HG03103 (cell line): ENCODE data around the gene NMBR.
"Not testable (repeated sequence)": the region's sequence is repeated elsewhere in the genome, so short reads cannot be mapped to it uniquely, and the experiment has no call there.

ENCODE experiments used
- ATAC-seq: cut with Tn5 transposase; IDR thresholded peaks from one replicate; pipeline ENCODE4 v1.9.1; 2021; ENCODE audit warnings: low read depth; ENCODE audit not compliant: unreplicated experiment

NMBR gene

GRCh38 chr6:142071981-142072380 is 74.9 kb downstream of the NMBR start:
- ATAC-seq = no peak

DNA sequence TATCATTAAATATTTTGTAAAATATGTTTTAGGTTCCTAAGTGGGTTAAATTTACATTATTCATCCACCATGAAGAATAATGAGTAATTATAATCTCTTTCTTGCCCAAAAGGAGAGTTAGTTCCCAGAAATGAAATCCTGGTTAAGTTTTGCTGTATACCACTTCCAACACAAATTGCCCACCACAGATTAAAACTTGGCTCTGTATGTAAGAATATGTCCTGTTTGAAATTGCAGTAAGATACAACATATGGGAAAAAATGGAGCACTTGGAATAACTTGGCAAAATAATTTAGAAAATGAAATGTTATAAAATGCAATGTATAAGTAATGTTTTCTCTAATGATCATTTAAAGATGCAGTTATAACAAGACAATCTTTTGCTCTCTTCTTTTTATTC is 78.5 kb downstream of the NMBR start:
- no peak for ATAC-seq

DNA sequence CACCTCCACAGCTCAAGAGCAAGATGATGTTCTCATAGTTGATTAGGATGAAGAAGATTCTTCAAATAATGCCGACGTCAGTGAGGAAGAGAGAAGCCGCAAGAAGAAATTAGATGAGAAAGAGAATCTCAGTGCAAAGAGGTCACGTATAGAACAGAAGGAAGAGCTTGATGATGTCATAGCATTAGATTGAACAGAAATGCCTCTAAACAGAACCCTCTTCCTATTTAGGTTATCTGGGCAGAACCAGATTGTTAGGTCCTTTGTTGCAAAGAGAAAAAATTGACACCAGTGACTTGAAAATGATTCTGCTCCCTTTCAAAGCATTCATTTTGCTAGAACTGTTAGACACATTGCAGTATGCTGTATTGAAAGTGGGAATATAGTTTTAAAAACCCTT is 84.1 kb downstream of the NMBR start:
- not testable (repeated sequence) for ATAC-seq

DNA sequence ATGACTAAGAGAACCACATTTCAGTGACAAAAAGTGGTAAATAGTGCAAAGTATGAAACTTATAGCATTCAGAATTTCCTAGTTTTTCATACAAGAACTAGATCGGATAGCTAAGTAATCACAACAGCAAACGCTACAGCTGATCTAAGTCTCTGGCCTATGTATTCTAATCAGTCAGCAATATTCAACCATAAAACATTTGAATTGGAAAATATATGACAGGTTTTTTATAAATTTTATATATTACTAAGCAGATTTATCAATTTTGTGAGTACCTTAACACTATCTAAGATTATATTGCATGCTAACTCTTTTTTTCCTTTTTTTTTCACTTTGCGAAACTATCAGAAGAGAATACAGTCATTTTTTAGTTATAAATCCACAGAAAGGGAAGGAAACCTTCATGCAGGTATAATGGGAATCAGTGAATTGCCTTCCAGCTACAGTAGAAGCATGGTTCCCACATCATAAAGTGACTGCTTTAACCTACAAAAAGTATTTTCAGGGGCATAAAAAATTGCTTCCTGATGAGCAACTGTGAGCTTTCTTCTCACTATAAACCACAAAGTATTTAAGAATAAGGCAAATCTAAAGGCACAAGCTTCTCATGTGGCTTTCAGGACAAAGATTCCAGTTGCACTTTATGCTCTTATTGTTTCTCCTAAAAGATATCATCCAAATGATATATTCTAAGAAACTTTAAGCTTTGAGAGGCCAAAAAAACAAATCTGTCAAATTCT is 88.2 kb downstream of the NMBR start:
- no peak for ATAC-seq

- ATAC-seq = peak; percentile 54
Observed at GRCh38 chr6:142055219-142055618, 91.7 kb downstream of the NMBR start.

DNA sequence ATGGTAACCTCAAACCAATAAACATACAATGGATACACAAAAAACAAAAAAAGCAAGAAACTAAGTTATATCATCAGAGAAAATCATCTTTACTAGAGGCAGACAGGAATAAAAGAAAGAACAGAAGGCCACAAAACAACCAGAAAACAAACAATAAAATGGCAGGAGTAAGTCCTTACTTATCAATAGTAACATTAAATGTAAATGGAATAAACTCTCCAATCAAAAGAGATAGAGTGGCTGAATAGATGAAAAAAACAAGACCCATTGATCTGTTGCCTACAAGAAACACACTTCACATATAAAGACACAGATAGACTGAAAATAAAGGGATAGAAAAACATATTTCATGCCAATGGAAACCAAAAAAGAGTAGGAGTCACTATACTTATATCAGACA is 95.5 kb downstream of the NMBR start:
- no peak for ATAC-seq

DNA sequence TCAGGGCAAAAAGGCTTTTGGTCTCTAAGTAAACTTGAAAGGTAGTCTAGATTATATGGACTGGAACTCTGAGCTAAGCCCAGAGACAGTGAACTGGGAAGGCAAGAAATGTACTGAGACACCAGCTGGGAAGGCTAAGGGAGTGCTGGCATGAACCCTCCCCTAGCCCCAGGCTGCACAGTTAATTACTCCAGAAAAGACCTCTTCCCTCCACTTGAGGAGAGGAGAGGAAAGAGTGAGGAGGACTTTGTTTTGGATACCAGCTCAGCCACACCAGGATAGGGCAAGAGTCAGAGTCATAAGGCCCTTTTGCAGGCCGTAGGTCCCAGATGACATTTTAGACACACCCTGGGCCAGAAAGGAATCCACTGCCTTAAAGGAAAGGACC is 98.3 kb downstream of the NMBR start:
- ATAC-seq = no peak

- ATAC-seq = no peak
Observed at GRCh38 chr6:142047934-142048592, 98.9 kb downstream of the NMBR start.

DNA sequence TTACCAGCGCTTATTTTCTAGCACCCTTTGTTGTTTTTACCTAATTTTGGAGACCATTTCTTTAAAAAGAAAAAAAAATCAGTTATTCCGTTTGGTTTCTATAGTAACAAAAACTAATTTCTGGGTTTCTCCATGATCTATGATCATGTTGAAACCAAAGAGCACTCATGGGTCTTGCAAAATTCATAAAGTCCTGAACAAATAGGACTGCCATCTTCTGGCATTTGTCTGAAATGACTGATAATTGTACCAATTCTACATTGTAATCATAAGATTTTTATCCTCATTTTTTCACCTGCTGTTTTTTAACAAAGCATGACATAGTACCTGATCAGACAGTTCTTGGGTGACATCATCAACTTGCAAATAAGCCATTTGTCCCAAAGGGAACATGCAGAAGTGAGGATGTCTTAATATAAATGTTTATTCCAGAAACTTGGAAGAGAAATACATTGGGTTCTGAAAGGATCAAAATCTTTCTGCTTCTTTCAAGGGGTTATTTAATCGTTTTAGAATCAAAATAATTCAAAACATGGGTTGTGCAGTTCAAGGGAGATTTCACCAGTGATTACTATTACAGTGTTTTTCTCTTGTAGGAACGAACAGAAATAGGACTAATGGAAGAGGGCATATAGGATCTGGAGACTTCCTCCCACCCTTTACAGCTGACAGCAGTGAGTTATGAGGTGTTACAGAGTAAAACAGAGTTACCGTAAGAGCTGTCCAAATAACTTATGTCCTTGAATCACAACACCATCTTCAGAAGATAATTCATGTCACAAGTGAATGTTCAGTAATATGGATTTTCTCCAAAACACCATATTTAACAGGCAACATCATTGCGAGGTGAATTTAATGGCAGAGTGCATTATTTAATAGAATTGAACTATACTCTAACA is 101.3 kb downstream of the NMBR start:
- no peak for ATAC-seq

- no peak for ATAC-seq
Observed at GRCh38 chr6:142035890-142036289, 111.0 kb downstream of the NMBR start.

GRCh38 chr6:142031035-142031434 is 115.9 kb downstream of the NMBR start:
- no peak for ATAC-seq

- ATAC-seq = no peak
Observed at GRCh38 chr6:142030115-142030619, 116.8 kb downstream of the NMBR start.

- ATAC-seq = no peak
Observed at GRCh38 chr6:142028527-142028926, 118.4 kb downstream of the NMBR start.

DNA sequence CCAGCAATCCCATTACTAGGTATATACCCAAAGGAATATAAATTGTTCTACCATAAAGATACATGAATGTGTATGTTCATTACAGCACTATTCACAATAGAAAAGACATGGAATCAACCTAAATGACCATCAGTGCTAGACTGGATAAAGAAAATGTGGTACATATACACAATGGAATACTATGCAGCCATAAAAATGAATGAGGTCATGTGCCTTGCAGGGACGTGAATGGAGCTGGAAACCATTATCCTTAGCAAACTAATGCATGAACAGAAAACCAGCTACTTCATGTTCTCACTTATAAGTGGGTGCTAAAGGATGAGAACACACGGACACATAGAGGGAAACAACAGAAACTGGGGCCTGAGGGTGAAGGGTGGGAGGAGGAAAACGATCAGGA is 119.1 kb downstream of the NMBR start:
- ATAC-seq = not testable (repeated sequence)

DNA sequence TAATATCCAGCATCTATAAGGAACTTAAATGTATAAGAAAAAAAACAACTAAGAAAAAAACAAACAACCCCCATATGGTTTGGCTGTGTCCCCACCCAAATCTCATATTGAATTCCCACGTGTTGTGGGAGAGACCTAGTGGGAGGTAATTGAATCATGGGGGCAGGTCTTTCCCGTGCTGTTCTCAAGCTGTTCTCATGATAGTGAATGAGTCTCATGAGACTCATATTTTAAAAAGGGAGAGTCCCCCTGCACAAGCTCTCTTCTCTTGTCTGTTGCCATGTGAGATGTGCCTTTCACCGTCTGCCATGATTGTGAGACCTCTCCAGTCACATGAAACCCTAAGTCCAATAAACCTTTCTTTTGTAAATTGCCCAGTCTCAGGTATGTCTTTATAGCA is 119.8 kb downstream of the NMBR start:
- no peak for ATAC-seq

DNA sequence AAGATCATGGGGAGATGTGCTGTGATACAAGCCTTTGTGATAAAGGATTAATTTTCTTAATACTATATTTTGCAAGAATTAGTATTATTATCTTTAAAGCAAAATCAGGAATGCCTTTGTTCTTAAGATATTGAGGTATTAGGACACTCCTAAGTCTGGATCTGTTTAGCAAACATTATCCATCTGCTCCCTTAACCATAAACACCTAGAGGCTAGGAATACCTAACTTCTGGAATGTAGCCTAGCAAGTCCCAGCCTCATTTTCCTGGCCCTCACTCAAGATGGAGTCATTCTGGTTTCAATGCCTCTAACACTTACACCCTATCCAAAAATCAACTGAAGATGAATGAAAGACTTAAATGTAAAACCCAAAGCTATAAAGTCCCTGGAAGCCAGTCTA is 120.5 kb downstream of the NMBR start:
- ATAC-seq = no peak
